ENCODE data around the gene SKIL.

Gene SKIL

GRCh38 chr3:170372190-170372879, 14.8 kb downstream of the SKIL start:
- no peak overlapping the region for H3K4me3 ChIP-seq (ENCODE audit: low read depth, low read length)
- DNase-seq (ENCODE audit: low read depth): no peak
- TF ChIP-seq CTCF (IDR thresholded peaks at IDR 0.05; ENCODE audit: insufficient read depth, low read depth, low read length, missing control alignments): no peak

GRCh38 chr3:170383567-170383966, 26.1 kb downstream of the SKIL start:
- H3K4me3 ChIP-seq (ENCODE audit: low read depth, low read length): no peak overlapping the region
- TF ChIP-seq CTCF (IDR thresholded peaks at IDR 0.05; ENCODE audit: insufficient read depth, low read depth, low read length, missing control alignments): no peak
- no peak for DNase-seq (ENCODE audit: low read depth)

GRCh38 chr3:170386468-170386867, 29.0 kb downstream of the SKIL start:
- DNase-seq (ENCODE audit: low read depth): no peak
- TF ChIP-seq CTCF (IDR thresholded peaks at IDR 0.05; ENCODE audit: insufficient read depth, low read depth, low read length, missing control alignments): no peak
- no peak overlapping the region for H3K4me3 ChIP-seq (ENCODE audit: low read depth, low read length)

- H3K4me3 ChIP-seq (ENCODE audit: low read depth, low read length): no peak overlapping the region
- TF ChIP-seq CTCF (IDR thresholded peaks at IDR 0.05; ENCODE audit: insufficient read depth, low read depth, low read length, missing control alignments): no peak
- no peak for DNase-seq (ENCODE audit: low read depth)
Measured at GRCh38 chr3:170387950-170388349, 30.4 kb downstream of the SKIL start.

GRCh38 chr3:170391108-170391507, 33.6 kb downstream of the SKIL start:
- DNase-seq (ENCODE audit: low read depth): no peak
- TF ChIP-seq CTCF (IDR thresholded peaks at IDR 0.05; ENCODE audit: insufficient read depth, low read depth, low read length, missing control alignments): no peak
- H3K4me3 ChIP-seq (ENCODE audit: low read depth, low read length): no peak overlapping the region

- H3K4me3 ChIP-seq (ENCODE audit: low read depth, low read length): no peak overlapping the region
- no peak for DNase-seq (ENCODE audit: low read depth)
- no peak for TF ChIP-seq CTCF (IDR thresholded peaks at IDR 0.05; ENCODE audit: insufficient read depth, low read depth, low read length, missing control alignments)
Measured at GRCh38 chr3:170397685-170398084, 40.2 kb downstream of the SKIL start.

GRCh38 chr3:170405101-170405500, 47.6 kb downstream of the SKIL start:
- no peak for DNase-seq (ENCODE audit: low read depth)
- no peak for TF ChIP-seq CTCF (IDR thresholded peaks at IDR 0.05; ENCODE audit: insufficient read depth, low read depth, low read length, missing control alignments)
- no peak overlapping the region for H3K4me3 ChIP-seq (ENCODE audit: low read depth, low read length)

All from GM12865 (cell line).